GM23338 (cell line): ENCODE measurements around the gene TRPM1. TPM values are rescaled to one million over a fixed set of nuclear protein-coding genes. Genes with fewer than 3 reads are reported as not detected.

Source experiments
- ATAC-seq: fragments of 200-7000 bp; cut with Tn5 transposase; 3 replicates; pipeline ENCODE4 v1.9.1; 2020
- DNase-seq: peaks from one replicate; pipeline ENCODE4 v3.0.0-alpha.2; 2015; ENCODE audit warnings: low spot score
- H2AFZ ChIP-seq: fragments of 200-600 bp; sonication (generic); 2 replicates; pipeline ENCODE4 v1.8.0; 2016; ENCODE audit warnings: antibody characterized with exemption, mild to moderate bottlenecking, moderate library complexity
- H3F3A ChIP-seq: fragments of 200-600 bp; sonication (generic); replicated peaks from 2 replicates; pipeline ENCODE4 v1.8.0; 2017; ENCODE audit warnings: antibody characterized with exemption, mixed run types, low read depth
- H3K27ac ChIP-seq: fragments of 200-600 bp; sonication (generic); 2 replicates; pipeline ENCODE4 v1.6.1; 2016; ENCODE audit warnings: low read depth
- H3K27me3 ChIP-seq: fragments of 200-600 bp; sonication (generic); 2 replicates; pipeline ENCODE4 v1.8.0; 2016; ENCODE audit warnings: mild to moderate bottlenecking, mixed run types, moderate library complexity; ENCODE audit not compliant: insufficient read depth
- H3K36me3 ChIP-seq: fragments of 200-600 bp; sonication (generic); 2 replicates; pipeline ENCODE4 v1.8.0; 2016; ENCODE audit warnings: mild to moderate bottlenecking; ENCODE audit not compliant: insufficient read depth
- H3K4me1 ChIP-seq: fragments of 200-600 bp; sonication (generic); 2 replicates; pipeline ENCODE4 v1.8.0; 2016; ENCODE audit warnings: mild to moderate bottlenecking, moderate library complexity; ENCODE audit not compliant: insufficient read depth
- H3K4me2 ChIP-seq: fragments of 200-600 bp; sonication (generic); 2 replicates; pipeline ENCODE4 v1.7.1; 2017; ENCODE audit warnings: mixed run types
- H3K4me3 ChIP-seq: fragments of 200-600 bp; sonication (generic); 2 replicates; pipeline ENCODE4 v1.6.1; 2016; ENCODE audit warnings: mixed run types
- H3K79me2 ChIP-seq: fragments of 200-600 bp; sonication (generic); replicated peaks from 2 replicates; pipeline ENCODE4 v1.8.0; 2017; ENCODE audit warnings: mild to moderate bottlenecking; ENCODE audit not compliant: insufficient read depth
- H3K9me2 ChIP-seq: fragments of 200-600 bp; sonication (generic); 2 replicates; pipeline ENCODE4 v1.8.0; 2017; ENCODE audit not compliant: insufficient read depth
- H4K20me1 ChIP-seq: fragments of 200-600 bp; sonication (generic); replicated peaks from 2 replicates; pipeline ENCODE4 v1.8.0; 2017; ENCODE audit warnings: mild to moderate bottlenecking; ENCODE audit not compliant: insufficient read depth
- H3K27ac Mint-ChIP-seq: 2 replicates; pipeline ENCODE4 v1.8.0; 2020; ENCODE audit warnings: inconsistent platforms, mild to moderate bottlenecking, moderate library complexity, mixed read lengths
- H3K27me3 Mint-ChIP-seq: 3 replicates; pipeline ENCODE4 v1.8.0; 2022; ENCODE audit warnings: low read depth, mild to moderate bottlenecking, moderate library complexity, mixed read lengths, inconsistent platforms; ENCODE audit not compliant: insufficient read depth, poor library complexity
- H3K36me3 Mint-ChIP-seq: 3 replicates; pipeline ENCODE4 v1.8.0; 2021; ENCODE audit warnings: low read depth, mild to moderate bottlenecking, inconsistent platforms, moderate library complexity, mixed read lengths
- H3K4me1 Mint-ChIP-seq: 3 replicates; pipeline ENCODE4 v1.8.0; 2020; ENCODE audit warnings: mild to moderate bottlenecking, inconsistent platforms, mixed read lengths
- H3K4me3 Mint-ChIP-seq: 3 replicates; pipeline ENCODE4 v1.8.0; 2021; ENCODE audit warnings: moderate library complexity, mild to moderate bottlenecking, inconsistent platforms, mixed read lengths
- H3K9me3 Mint-ChIP-seq: 3 replicates; pipeline ENCODE4 v1.8.0; 2020; ENCODE audit warnings: moderate library complexity, mild to moderate bottlenecking, inconsistent platforms, mixed read lengths
- EZH2 ChIP-seq: fragments of 200-600 bp; sonication (generic); IDR thresholded peaks from one replicate; pipeline ENCODE4 v1.8.0; 2017; ENCODE audit warnings: antibody characterized with exemption, mild to moderate bottlenecking, low read depth; ENCODE audit not compliant: unreplicated experiment
- JUNB ChIP-seq: IDR thresholded peaks from one replicate; pipeline ENCODE4 v1.6.1; 2016; ENCODE audit warnings: antibody characterized with exemption; ENCODE audit not compliant: unreplicated experiment
- NANOG ChIP-seq: IDR thresholded peaks from 2 replicates; pipeline ENCODE4 v1.6.1; 2016; ENCODE audit warnings: antibody characterized with exemption, borderline replicate concordance
- POLR2AphosphoS5 ChIP-seq: IDR thresholded peaks from 2 replicates; pipeline ENCODE4 v1.6.1; 2016; ENCODE audit warnings: antibody characterized with exemption, low read depth
- STAT1 ChIP-seq: IDR thresholded peaks from one replicate; pipeline ENCODE4 v1.6.1; 2016; ENCODE audit warnings: antibody characterized with exemption; ENCODE audit not compliant: unreplicated experiment
- ZNF114 ChIP-seq: fragments of 250-450 bp; sonication (Bioruptor Pico); IDR thresholded peaks from 2 replicates; pipeline ENCODE4 v1.5.0; 2020; ENCODE audit warnings: mild to moderate bottlenecking, moderate library complexity
- ZNF331 ChIP-seq: fragments of 250-450 bp; sonication (Bioruptor Pico); IDR thresholded peaks from 2 replicates; pipeline ENCODE4 v1.5.0; 2020; ENCODE audit warnings: low read depth, mild to moderate bottlenecking, moderate library complexity
- polyA plus RNA-seq: library from polyadenylated mRNA; unstranded; fragments of >200 nt; fragmentation: Nextera tagmentation; extraction: Ambion mirVana; gene quantifications from 2 replicates; pipeline ENCODE4 v1.2.1, GENCODE V29; 2016
- total RNA-seq: library from RNA; depleted of rRNA; stranded (reverse); fragments of >200 nt; shearing (Covaris generic); gene quantifications from 2 replicates; pipeline ENCODE4 v1.2.3, GENCODE V29; 2014
- TF ChIP-seq, protein P1 (sequence below), 2 experiments: fragments of 200-600 bp in 1 of 2; sonication (generic) in 1 of 2; conservative IDR thresholded peaks; 2 replicates each; pipeline versions ENCODE4 v1.5.1 to v1.6.1; 2016 to 2017; ENCODE audit warnings: antibody characterized with exemption in 2 of 2, low read depth in 2 of 2, mild to moderate bottlenecking in 2 of 2, moderate library complexity in 1 of 2
- TF ChIP-seq, protein P2 (sequence below): fragments of 250-450 bp; sonication (Bioruptor Pico); IDR thresholded peaks from 2 replicates; pipeline ENCODE4 v1.5.0; 2020; ENCODE audit warnings: mild to moderate bottlenecking, moderate library complexity
- TF ChIP-seq, protein P3 (sequence below): IDR thresholded peaks from one replicate; pipeline ENCODE4 v1.6.1; 2018; ENCODE audit warnings: antibody characterized with exemption; ENCODE audit not compliant: unreplicated experiment

TRPM1 gene
- total and polyA plus RNA-seq, 2 experiments from 2014 or later: 0.19 TPM; not detected in 1

DNA sequence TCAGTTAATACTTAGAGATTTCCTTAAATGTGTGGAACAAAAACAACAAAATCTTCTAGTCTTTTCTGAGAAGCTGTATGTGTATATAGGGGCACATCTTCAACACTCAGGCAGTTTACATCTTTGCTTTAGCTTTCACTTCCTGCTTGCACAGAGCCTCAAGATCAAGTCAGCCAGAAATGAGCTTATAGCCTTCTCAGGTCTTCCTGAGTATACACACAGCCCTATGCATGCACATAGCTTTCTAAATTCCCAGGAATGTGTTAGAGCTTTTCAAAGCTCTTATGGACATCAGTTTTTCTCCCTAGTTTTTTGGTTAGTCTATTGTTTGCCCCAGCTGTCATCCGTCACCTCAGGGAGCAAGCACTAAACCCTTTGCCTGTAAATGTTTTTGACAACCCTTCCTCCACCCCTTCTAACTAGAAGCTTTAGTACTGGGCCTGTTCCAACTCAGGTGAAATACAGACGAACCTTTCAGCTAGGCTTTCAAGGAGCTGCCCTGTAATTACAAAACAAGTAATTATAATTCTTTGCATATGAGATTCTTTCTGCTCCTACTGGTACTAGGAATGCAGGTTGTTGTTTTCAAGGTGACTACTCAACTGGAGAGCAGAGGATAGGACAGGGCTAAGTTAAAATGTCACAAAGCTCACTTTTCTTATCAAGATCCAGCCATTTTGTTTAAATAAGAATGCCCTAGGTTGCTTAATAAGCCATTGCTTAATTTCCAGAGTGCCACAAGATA lies 87.5 kb downstream of the TRPM1 start (continued):
- TF ChIP-seq JUNB (no peak), STAT1 (no peak), NANOG (no peak)
- TF ChIP-seq, protein P1, sequence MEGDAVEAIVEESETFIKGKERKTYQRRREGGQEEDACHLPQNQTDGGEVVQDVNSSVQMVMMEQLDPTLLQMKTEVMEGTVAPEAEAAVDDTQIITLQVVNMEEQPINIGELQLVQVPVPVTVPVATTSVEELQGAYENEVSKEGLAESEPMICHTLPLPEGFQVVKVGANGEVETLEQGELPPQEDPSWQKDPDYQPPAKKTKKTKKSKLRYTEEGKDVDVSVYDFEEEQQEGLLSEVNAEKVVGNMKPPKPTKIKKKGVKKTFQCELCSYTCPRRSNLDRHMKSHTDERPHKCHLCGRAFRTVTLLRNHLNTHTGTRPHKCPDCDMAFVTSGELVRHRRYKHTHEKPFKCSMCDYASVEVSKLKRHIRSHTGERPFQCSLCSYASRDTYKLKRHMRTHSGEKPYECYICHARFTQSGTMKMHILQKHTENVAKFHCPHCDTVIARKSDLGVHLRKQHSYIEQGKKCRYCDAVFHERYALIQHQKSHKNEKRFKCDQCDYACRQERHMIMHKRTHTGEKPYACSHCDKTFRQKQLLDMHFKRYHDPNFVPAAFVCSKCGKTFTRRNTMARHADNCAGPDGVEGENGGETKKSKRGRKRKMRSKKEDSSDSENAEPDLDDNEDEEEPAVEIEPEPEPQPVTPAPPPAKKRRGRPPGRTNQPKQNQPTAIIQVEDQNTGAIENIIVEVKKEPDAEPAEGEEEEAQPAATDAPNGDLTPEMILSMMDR (conservative IDR thresholded peaks at IDR 0.05; ENCODE audit: low read depth in 2 of 2): no peak

DNA sequence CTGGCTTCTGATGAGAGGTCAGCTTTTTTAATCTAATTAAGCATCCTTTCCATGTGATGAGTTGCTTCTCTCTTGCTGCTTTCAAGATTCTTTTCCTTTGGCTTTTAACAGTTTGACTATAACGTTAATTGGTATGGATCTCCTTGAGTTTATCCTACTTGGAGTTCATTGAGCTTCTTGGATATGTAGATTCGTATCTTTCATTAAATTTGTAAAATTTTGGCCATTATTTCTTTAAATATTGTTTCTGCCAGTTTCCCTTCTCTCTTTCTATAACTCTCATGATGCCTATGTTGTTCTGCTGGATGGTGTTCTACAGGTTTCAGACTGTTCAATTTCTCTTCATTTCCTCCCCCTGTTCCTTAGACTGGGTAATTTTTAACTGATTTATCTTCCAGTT lies 89.1 kb downstream of the TRPM1 start:
- peaks cover 20% of the 10 kb centered on the region for H3K4me1 Mint-ChIP-seq
- H3K9me3 Mint-ChIP-seq: no peaks in the 10 kb centered on the region; the same call in 2 of the 3 replicates
- Histone ChIP-seq H3K9me2 (no peaks in the 10 kb centered on the region), H3F3A (no peaks in the 10 kb centered on the region), H3K27me3 (no peaks in the 10 kb centered on the region), H3K4me2 (no peak overlapping the region), H3K4me1 (peaks cover 10% of the 10 kb centered on the region; the same call in 1 of the 2 replicates), H2AFZ (no peak overlapping the region), H4K20me1 (no peaks in the 10 kb centered on the region), H3K36me3 (no peaks in the 10 kb centered on the region), H3K4me3 (no peak overlapping the region), H3K27ac (no peak overlapping the region), H3K79me2 (no peaks in the 10 kb centered on the region)
- H3K36me3 Mint-ChIP-seq: no peaks in the 10 kb centered on the region
- DNase-seq (no peak), ATAC-seq (no peak)
- no peak overlapping the region for H3K27ac Mint-ChIP-seq
- H3K27me3 Mint-ChIP-seq: no peaks in the 10 kb centered on the region
- no peak overlapping the region for H3K4me3 Mint-ChIP-seq
- TF ChIP-seq POLR2AphosphoS5: no peak
- no peak for TF ChIP-seq JUNB
- TF ChIP-seq, protein P2, sequence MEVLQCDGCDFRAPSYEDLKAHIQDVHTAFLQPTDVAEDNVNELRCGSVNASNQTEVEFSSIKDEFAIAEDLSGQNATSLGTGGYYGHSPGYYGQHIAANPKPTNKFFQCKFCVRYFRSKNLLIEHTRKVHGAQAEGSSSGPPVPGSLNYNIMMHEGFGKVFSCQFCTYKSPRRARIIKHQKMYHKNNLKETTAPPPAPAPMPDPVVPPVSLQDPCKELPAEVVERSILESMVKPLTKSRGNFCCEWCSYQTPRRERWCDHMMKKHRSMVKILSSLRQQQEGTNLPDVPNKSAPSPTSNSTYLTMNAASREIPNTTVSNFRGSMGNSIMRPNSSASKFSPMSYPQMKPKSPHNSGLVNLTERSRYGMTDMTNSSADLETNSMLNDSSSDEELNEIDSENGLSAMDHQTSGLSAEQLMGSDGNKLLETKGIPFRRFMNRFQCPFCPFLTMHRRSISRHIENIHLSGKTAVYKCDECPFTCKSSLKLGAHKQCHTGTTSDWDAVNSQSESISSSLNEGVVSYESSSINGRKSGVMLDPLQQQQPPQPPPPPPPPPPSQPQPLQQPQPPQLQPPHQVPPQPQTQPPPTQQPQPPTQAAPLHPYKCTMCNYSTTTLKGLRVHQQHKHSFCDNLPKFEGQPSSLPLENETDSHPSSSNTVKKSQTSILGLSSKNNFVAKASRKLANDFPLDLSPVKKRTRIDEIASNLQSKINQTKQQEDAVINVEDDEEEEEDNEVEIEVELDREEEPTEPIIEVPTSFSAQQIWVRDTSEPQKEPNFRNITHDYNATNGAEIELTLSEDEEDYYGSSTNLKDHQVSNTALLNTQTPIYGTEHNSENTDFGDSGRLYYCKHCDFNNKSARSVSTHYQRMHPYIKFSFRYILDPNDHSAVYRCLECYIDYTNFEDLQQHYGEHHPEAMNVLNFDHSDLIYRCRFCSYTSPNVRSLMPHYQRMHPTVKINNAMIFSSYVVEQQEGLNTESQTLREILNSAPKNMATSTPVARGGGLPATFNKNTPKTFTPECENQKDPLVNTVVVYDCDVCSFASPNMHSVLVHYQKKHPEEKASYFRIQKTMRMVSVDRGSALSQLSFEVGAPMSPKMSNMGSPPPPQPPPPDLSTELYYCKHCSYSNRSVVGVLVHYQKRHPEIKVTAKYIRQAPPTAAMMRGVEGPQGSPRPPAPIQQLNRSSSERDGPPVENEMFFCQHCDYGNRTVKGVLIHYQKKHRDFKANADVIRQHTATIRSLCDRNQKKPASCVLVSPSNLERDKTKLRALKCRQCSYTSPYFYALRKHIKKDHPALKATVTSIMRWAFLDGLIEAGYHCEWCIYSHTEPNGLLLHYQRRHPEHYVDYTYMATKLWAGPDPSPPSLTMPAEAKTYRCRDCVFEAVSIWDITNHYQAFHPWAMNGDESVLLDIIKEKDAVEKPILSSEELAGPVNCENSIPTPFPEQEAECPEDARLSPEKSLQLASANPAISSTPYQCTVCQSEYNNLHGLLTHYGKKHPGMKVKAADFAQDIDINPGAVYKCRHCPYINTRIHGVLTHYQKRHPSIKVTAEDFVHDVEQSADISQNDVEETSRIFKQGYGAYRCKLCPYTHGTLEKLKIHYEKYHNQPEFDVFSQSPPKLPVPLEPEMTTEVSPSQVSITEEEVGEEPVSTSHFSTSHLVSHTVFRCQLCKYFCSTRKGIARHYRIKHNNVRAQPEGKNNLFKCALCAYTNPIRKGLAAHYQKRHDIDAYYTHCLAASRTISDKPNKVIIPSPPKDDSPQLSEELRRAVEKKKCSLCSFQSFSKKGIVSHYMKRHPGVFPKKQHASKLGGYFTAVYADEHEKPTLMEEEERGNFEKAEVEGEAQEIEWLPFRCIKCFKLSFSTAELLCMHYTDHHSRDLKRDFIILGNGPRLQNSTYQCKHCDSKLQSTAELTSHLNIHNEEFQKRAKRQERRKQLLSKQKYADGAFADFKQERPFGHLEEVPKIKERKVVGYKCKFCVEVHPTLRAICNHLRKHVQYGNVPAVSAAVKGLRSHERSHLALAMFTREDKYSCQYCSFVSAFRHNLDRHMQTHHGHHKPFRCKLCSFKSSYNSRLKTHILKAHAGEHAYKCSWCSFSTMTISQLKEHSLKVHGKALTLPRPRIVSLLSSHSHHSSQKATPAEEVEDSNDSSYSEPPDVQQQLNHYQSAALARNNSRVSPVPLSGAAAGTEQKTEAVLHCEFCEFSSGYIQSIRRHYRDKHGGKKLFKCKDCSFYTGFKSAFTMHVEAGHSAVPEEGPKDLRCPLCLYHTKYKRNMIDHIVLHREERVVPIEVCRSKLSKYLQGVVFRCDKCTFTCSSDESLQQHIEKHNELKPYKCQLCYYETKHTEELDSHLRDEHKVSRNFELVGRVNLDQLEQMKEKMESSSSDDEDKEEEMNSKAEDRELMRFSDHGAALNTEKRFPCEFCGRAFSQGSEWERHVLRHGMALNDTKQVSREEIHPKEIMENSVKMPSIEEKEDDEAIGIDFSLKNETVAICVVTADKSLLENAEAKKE (CRISPR knock-in tag): no peak
- TF ChIP-seq, protein P1 (conservative IDR thresholded peaks at IDR 0.05; ENCODE audit: low read depth in 2 of 2): no peak
- no peak for TF ChIP-seq EZH2
- no peak for TF ChIP-seq ZNF114 (CRISPR knock-in tag)
- no peak for TF ChIP-seq STAT1
- TF ChIP-seq ZNF331: no peak
- TF ChIP-seq, protein P3, sequence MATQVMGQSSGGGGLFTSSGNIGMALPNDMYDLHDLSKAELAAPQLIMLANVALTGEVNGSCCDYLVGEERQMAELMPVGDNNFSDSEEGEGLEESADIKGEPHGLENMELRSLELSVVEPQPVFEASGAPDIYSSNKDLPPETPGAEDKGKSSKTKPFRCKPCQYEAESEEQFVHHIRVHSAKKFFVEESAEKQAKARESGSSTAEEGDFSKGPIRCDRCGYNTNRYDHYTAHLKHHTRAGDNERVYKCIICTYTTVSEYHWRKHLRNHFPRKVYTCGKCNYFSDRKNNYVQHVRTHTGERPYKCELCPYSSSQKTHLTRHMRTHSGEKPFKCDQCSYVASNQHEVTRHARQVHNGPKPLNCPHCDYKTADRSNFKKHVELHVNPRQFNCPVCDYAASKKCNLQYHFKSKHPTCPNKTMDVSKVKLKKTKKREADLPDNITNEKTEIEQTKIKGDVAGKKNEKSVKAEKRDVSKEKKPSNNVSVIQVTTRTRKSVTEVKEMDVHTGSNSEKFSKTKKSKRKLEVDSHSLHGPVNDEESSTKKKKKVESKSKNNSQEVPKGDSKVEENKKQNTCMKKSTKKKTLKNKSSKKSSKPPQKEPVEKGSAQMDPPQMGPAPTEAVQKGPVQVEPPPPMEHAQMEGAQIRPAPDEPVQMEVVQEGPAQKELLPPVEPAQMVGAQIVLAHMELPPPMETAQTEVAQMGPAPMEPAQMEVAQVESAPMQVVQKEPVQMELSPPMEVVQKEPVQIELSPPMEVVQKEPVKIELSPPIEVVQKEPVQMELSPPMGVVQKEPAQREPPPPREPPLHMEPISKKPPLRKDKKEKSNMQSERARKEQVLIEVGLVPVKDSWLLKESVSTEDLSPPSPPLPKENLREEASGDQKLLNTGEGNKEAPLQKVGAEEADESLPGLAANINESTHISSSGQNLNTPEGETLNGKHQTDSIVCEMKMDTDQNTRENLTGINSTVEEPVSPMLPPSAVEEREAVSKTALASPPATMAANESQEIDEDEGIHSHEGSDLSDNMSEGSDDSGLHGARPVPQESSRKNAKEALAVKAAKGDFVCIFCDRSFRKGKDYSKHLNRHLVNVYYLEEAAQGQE: no peak
